ENCODE data around the gene SAAL1.
A peak's percentile ranks its signal among the peaks of the same experiment; 100 is the strongest.

The SAAL1 gene

DNA sequence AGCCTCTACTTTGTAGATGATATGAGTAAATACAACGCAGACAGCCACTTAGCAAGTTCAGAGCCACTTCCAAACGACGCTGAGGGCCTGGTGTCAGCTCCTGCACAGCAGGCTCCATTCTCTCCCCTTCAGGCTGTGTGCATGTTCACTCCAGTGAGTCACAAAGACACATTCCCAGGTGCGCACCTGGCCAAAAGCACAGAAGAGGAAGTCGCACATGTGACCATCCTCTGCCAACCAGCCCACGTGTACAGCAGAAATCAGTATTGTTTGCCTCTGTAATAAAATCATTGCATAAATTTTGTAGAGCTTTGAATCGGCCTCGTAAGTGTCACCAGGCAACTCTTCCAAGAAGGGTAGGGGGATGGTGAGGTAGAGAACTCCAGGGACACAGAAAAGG lies 40.3 kb downstream of the SAAL1 start:
- DNase-seq (ENCODE audit: insufficient read length, low spot score), result no peak
- TF ChIP-seq, protein P1, sequence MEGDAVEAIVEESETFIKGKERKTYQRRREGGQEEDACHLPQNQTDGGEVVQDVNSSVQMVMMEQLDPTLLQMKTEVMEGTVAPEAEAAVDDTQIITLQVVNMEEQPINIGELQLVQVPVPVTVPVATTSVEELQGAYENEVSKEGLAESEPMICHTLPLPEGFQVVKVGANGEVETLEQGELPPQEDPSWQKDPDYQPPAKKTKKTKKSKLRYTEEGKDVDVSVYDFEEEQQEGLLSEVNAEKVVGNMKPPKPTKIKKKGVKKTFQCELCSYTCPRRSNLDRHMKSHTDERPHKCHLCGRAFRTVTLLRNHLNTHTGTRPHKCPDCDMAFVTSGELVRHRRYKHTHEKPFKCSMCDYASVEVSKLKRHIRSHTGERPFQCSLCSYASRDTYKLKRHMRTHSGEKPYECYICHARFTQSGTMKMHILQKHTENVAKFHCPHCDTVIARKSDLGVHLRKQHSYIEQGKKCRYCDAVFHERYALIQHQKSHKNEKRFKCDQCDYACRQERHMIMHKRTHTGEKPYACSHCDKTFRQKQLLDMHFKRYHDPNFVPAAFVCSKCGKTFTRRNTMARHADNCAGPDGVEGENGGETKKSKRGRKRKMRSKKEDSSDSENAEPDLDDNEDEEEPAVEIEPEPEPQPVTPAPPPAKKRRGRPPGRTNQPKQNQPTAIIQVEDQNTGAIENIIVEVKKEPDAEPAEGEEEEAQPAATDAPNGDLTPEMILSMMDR (IDR thresholded peaks at IDR 0.05; ENCODE audit: insufficient read depth, missing control alignments), result no peak
- no peak for FAIRE-seq

DNA sequence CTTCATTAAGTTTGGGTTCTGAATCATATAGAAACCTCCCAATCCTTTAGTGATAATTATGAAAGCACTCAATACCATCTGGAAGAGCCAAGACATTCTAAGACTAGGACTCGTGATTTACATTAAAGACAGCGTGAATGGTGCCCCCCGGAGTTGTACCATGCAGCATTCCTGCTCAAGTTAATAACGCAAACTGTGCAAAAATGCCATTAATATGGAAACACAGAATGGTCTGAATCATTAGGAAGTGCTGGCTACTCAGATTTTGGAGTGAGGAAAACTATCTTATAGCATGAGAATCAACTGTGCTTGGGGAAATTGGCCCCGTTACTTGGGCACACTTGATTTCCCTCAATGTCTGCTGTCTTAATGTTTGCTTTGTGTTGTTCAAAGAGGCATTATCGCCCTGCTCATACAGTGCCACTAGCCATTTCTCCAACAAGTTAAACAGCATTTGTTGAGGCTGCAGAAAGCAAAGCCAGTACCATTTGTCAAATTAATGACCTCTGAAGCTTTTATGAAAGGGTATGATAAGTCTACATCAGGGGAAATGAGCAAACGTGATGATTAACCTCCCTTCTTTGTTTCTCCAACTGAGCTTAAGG lies 41.3 kb downstream of the SAAL1 start:
- TF ChIP-seq, protein P1 (IDR thresholded peaks at IDR 0.05; ENCODE audit: insufficient read depth, missing control alignments), result no peak
- FAIRE-seq (peak; percentile 64), DNase-seq (ENCODE audit: insufficient read length, low spot score) (no peak)

DNA sequence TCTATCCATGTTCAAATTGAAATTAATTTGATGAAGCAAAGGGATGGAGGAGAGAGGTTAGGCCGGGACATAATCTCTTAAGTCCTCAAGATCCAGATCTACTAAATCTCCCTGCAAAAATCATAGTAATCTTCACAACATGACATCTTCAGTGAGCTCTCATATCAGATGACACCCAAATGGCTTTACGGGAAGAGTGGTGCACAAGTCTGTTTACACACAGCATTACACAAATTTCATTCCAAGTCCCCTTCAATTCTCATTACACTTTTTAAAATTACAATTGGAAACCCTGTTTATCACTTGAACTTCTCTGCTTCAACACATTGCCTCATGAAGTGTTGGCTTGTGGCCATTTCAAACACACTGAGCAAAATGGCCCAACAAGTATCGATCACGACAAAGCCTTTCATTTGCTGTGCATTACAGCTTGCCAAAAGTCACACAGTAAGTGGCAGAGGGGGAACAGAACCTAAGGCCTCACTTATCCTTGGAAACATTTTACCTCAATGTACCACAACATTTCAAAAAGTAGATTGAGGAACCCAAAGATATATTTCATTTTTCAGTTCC lies 41.9 kb downstream of the SAAL1 start:
- TF ChIP-seq, protein P1 (IDR thresholded peaks at IDR 0.05; ENCODE audit: insufficient read depth, missing control alignments), result no peak
- peak; percentile 99 for FAIRE-seq
- DNase-seq (ENCODE audit: insufficient read length, low spot score), result peak; percentile 29

DNA sequence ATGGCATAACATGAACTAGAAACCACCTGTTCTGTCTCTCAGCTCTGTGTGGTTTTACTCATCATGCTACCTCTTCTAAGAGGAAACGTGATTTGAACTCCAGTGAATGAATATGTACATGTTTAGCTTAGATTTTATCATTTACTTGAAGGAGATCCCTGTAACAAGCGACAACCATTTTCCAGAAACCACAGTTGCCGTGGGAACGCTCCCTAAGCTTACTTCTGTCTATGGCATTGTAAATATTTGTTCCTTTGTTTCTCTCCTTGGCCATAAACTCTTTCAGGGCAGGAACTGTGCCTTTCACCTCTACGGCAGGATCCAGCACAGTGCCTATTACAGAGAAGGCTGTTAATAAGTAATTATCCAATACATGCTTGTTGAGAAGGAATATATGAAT lies 42.8 kb downstream of the SAAL1 start:
- TF ChIP-seq, protein P1 (IDR thresholded peaks at IDR 0.05; ENCODE audit: insufficient read depth, missing control alignments), result no peak
- FAIRE-seq (peak; percentile 44), DNase-seq (ENCODE audit: insufficient read length, low spot score) (no peak)

DNA sequence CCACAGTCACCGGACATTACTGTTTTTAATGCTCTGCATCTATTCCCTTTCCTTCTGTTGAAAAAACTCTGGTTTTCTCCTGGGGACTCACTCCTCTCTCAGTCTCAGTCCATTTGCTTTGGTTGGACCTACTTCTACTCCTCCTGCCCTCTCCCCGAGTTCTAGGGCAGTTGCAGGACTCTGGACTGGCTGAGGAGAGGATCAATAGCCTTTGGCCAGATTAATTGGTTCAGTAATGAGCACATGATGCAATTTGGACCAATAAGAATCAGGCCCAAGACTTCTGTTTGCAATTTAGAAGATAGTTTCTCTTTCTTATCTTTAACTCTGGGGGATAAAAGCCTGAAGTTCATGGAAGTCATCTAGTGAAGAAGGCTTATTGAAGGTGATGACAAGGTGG lies 44.5 kb downstream of the SAAL1 start:
- DNase-seq (ENCODE audit: insufficient read length, low spot score) (no peak), FAIRE-seq (no peak)
- TF ChIP-seq, protein P1 (IDR thresholded peaks at IDR 0.05; ENCODE audit: insufficient read depth, missing control alignments), result no peak

DNA sequence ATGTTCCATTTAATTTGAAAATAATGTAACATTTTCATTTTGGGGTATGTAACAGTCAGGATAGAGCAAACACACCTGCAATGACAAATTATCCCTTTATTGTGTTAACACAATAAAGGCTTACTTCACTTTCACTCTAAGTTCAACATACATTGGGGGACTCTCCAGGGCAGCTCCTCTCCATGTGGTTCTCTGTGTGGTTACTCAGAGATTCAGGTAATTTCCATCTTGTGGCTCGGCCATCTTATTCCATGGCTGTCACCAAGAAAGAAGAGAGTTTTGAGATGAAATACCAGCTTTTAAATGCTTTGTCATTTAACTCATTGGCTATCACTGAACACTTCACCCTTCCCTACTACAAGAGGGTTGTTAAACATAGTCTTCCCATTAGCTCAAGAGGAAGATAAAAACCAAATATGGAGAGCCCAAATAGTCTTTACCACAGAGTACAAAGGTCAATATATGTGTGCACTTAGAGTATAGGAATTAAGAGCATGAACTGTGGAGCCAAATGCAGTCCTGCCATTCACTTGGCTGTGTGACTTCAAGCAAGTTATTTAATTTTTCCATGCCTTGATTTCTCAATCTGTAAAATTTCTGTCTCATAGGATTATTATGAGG lies 49.2 kb downstream of the SAAL1 start:
- TF ChIP-seq, protein P1 (IDR thresholded peaks at IDR 0.05; ENCODE audit: insufficient read depth, missing control alignments), result no peak
- DNase-seq (ENCODE audit: insufficient read length, low spot score) (no peak), FAIRE-seq (no peak)

DNA sequence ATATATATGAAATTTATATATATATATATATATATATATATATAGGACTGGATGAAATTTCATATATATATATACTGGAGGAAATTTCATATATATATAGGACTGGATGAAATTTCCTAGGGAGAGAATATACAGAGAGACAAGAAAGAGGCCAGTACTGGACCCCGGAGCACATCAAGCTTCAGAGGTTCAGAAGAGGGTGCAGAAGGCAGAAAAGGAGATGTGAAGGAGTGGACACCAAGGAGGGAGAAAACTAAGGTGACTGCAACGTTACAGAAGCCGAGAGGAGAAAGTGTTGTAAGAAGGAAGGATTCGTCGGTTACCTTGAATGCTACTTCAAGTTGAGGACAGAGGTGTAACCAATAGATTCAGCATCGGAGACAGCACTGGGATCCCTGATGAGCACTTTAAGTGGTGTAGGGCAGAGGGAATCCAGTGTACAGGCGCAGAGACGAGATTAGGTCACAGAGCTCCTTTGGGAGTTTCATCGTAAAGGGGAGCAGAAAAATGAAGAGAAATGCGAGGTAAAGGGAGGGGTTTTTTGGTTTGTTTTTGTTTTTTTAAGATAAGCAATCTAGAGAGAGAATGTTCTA lies 51.3 kb downstream of the SAAL1 start:
- FAIRE-seq (no peak), DNase-seq (ENCODE audit: insufficient read length, low spot score) (no peak)
- TF ChIP-seq, protein P1 (IDR thresholded peaks at IDR 0.05; ENCODE audit: insufficient read depth, missing control alignments), result no peak

Measured in D721Med (cell line).